WTC11 (cell line): ENCODE measurements around the gene DDIT4.

Experiments used
- ELF4 ChIP-seq: sonication (generic); formaldehyde crosslinking; IDR thresholded peaks from 2 replicates; pipeline ENCODE4 v1.8.1; 2022; ENCODE audit warnings: low read depth, mild to moderate bottlenecking, moderate library complexity, missing genetic modification reagents
- IRF2 ChIP-seq: sonication (generic); formaldehyde crosslinking; IDR thresholded peaks from 2 replicates; pipeline ENCODE4 v1.8.0; 2022; ENCODE audit warnings: low read depth, missing genetic modification reagents, borderline replicate concordance
- JUN ChIP-seq: sonication (generic); formaldehyde crosslinking; IDR thresholded peaks from 2 replicates; pipeline ENCODE4 v1.8.0; 2023; ENCODE audit warnings: mild to moderate bottlenecking, missing genetic modification reagents
- NR3C1 ChIP-seq: sonication (generic); formaldehyde crosslinking; conservative IDR thresholded peaks from 2 replicates; pipeline ENCODE4 v1.8.1; 2023; ENCODE audit warnings: low read depth, mild to moderate bottlenecking, missing genetic modification reagents
- SMAD3 ChIP-seq: sonication (generic); formaldehyde crosslinking; IDR thresholded peaks from 2 replicates; pipeline ENCODE4 v1.8.0; 2022; ENCODE audit warnings: missing genetic modification reagents, mild to moderate bottlenecking, borderline replicate concordance
- USF2 ChIP-seq: sonication (generic); formaldehyde crosslinking; IDR thresholded peaks from 2 replicates; pipeline ENCODE4 v1.8.1; 2023; ENCODE audit warnings: mild to moderate bottlenecking, missing genetic modification reagents, moderate library complexity
- ZNF121 ChIP-seq: sonication (generic); formaldehyde crosslinking; IDR thresholded peaks from 2 replicates; pipeline ENCODE4 v1.8.0; 2023; ENCODE audit warnings: missing genetic modification reagents
- ZNF232 ChIP-seq: sonication (generic); formaldehyde crosslinking; IDR thresholded peaks from 2 replicates; pipeline ENCODE4 v1.8.0; 2022; ENCODE audit warnings: mild to moderate bottlenecking, missing genetic modification reagents
- ZNF317 ChIP-seq: sonication (generic); formaldehyde crosslinking; IDR thresholded peaks from 2 replicates; pipeline ENCODE4 v1.8.1; 2023; ENCODE audit warnings: low read depth, mild to moderate bottlenecking, moderate library complexity, missing genetic modification reagents, borderline replicate concordance
- TF ChIP-seq, protein P1 (sequence below): fragments of 200-600 bp; IDR thresholded peaks from 2 replicates; pipeline ENCODE4 v1.8.0; 2022; ENCODE audit warnings: antibody characterized with exemption
- TF ChIP-seq, protein P2 (sequence below): sonication (generic); formaldehyde crosslinking; IDR thresholded peaks from 2 replicates; pipeline ENCODE4 v1.8.1; 2023; ENCODE audit warnings: mild to moderate bottlenecking, moderate library complexity, missing genetic modification reagents
- TF ChIP-seq, protein P3 (sequence below): sonication (generic); formaldehyde crosslinking; conservative IDR thresholded peaks from 2 replicates; pipeline ENCODE4 v1.8.1; 2022; ENCODE audit warnings: mild to moderate bottlenecking, missing genetic modification reagents

DNA sequence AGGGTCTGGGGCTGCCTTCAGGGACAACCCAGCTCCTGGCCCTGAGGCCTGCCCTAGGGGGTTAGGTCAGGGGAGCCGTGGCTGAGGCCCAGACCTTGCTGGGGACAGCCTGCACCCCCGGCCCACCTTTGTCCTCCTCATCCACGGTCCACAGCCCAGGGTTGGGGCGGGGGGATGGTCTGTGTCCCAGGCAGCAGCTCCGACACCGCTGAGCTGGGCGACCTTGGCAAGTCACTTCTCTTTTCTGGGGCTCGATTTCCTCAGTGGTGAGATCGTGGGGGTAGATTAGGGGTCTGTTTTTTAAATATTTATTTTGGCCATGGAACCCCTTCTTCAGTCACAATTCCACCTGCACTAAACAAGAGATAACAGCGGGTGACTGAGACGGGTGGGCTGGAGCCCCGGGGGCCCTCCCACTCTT lies 50.1 kb downstream of the DDIT4 start:
- TF ChIP-seq JUN (CRISPR knock-in tag) (no peak), ZNF317 (no peak), USF2 (CRISPR knock-in tag) (no peak), ZNF232 (CRISPR knock-in tag) (no peak), SMAD3 (CRISPR knock-in tag) (no peak), ZNF121 (CRISPR knock-in tag) (no peak), NR3C1 (CRISPR knock-in tag) (no peak), ELF4 (CRISPR knock-in tag) (no peak), IRF2 (CRISPR knock-in tag) (no peak)
- TF ChIP-seq, protein P1, sequence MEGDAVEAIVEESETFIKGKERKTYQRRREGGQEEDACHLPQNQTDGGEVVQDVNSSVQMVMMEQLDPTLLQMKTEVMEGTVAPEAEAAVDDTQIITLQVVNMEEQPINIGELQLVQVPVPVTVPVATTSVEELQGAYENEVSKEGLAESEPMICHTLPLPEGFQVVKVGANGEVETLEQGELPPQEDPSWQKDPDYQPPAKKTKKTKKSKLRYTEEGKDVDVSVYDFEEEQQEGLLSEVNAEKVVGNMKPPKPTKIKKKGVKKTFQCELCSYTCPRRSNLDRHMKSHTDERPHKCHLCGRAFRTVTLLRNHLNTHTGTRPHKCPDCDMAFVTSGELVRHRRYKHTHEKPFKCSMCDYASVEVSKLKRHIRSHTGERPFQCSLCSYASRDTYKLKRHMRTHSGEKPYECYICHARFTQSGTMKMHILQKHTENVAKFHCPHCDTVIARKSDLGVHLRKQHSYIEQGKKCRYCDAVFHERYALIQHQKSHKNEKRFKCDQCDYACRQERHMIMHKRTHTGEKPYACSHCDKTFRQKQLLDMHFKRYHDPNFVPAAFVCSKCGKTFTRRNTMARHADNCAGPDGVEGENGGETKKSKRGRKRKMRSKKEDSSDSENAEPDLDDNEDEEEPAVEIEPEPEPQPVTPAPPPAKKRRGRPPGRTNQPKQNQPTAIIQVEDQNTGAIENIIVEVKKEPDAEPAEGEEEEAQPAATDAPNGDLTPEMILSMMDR, result no peak
- TF ChIP-seq, protein P2, sequence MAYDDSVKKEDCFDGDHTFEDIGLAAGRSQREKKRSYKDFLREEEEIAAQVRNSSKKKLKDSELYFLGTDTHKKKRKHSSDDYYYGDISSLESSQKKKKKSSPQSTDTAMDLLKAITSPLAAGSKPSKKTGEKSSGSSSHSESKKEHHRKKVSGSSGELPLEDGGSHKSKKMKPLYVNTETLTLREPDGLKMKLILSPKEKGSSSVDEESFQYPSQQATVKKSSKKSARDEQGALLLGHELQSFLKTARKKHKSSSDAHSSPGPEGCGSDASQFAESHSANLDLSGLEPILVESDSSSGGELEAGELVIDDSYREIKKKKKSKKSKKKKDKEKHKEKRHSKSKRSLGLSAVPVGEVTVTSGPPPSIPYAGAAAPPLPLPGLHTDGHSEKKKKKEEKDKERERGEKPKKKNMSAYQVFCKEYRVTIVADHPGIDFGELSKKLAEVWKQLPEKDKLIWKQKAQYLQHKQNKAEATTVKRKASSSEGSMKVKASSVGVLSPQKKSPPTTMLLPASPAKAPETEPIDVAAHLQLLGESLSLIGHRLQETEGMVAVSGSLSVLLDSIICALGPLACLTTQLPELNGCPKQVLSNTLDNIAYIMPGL, result no peak
- TF ChIP-seq, protein P3, sequence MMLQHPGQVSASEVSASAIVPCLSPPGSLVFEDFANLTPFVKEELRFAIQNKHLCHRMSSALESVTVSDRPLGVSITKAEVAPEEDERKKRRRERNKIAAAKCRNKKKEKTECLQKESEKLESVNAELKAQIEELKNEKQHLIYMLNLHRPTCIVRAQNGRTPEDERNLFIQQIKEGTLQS, result no peak
